Hematopoietic multipotent progenitor cell treated with erythropoietin and hydrocortisone succinate and interleukin-3 and kit ligand, for 8 days (in vitro differentiated cells): ENCODE data around the gene ABHD12.
"Not testable (repeated sequence)": the region's sequence is repeated elsewhere in the genome, so short reads cannot be mapped to it uniquely, and the experiment has no call there.

ENCODE experiments used
- DNase-seq: peaks from one replicate; pipeline ENCODE4 v3.0.0-alpha.2; 2015

Gene ABHD12

DNA sequence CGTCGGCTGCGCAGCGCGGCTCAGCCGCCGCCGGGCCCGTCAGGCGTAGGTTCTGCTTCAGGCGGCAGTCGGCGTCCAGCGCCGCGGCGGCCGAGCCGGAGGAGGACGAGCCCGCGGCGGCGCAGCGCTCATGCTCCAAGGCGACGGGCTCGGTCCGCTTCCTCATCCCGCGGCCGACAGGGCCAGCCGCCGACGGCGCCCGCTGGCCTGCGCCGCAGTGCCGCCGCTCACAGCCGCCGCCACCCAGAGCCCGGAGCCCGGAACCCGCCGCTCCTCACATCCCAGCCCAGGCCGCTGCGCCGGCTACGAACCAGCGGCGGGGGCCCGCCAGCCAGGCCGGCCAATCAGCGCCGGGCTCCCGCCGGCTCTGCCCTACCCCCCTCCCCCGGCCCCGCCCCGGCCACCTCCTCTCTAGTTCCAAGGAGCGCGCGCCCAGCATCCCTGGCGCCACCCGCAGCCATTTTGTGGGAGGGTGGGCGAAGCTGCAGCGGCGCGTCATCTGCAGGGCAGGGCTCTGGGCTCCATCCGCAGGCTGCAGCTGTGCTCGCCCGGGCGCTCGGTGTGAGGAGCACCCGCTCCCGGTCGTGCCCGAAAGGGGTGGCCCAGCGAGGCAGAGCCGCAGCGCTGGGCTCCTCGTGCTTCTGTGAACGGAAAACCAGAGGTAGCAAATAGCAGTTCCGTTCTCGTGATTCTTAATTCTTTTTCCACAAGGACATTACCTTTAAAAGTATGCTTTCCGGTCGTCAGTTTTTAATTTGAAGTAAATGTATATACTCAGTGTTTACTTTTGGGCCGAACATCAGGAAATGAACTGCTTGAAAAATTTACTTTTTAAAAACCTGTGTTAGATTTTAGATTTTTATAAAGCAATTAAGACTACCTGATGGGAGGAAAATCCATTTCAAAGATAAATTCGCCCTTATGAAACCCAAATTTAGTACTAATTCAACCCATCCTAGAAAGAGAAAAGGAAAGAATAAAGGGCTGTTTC lies at the start of gene ABHD12:
ABHD12 (minus strand) TSS at position 298 of the 991 bp plus-strand sequence; CDS start at position 166, 132 bp downstream.
- peak; percentile 95 for DNase-seq

DNA sequence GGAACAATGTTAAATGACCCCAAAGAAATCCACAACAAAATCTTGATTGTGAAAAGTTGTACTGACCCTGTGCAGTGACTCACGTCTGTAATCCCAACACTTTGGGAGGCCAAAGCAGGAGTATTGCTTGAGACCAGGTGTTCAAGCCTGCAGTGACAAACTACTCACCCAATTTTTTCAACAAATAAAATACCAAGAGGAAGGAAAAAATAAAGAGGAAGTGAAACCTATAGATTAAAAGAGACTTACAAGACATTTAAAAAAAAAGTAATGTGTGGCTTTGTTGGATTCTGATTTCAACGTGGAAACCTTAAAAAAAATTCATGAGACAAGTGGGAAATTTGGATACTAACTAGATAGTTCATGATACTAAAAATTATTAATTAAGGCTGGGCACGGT lies 48.7 kb upstream of the ABHD12 start:
- DNase-seq = no peak

DNA sequence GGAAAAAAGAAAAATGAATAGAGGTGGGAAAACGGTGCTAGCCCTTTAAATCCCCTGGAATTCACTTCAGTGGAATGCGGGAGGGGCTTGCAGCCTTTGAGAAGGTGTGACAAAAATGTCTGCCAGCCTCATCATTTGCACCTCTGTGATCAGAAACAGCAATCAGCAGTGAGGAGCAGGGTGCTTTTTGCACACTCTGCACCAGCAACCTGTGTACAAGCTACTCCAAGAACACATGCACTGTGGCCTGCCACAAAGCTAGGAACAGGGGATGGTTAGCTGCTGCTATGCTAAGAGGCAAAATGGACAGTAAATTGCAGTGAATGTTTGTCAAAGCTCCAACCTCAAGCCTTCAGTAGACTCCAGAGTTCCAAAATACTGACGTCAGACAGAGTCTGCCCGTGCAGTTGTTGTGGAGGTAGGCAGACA lies 46.5 kb upstream of the ABHD12 start:
- no peak for DNase-seq

DNA sequence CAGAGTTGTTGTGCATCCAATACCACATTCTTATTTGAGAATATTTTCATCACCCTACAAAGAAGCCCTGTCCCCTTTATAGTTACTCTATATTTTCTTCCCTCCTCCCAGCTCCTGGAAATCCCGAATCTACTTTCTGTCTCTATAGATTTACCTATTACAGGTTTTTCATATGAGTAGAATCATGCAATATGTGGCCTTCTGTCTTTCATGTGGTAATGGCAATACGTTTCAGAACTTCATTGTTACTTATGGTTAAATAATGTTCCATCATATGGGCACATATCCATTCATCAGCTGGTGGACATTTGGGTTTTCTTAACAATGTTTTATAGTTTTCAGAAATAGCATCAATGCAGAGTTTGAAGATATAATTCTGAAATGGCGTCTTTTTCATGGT lies 33.9 kb upstream of the ABHD12 start:
- no peak for DNase-seq

DNA sequence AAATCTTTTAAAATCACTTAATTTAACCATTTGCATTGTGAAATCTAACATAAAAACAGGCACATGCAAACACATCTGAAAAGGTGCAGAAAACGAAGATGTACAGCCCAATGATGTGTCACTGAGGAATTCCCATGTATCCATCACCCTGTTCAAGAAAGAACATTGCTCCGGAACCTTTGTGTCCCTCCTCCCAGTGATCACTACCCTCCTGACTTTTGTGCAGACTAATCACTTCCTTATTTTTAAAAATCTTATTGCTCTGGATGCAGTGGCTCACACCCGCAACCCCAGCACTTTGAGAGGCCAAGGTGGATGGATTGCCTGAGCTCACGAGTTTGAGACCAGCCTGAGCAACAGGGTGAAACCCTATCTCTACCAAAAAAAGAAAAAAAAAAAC lies 31.4 kb upstream of the ABHD12 start:
- DNase-seq = no peak

DNA sequence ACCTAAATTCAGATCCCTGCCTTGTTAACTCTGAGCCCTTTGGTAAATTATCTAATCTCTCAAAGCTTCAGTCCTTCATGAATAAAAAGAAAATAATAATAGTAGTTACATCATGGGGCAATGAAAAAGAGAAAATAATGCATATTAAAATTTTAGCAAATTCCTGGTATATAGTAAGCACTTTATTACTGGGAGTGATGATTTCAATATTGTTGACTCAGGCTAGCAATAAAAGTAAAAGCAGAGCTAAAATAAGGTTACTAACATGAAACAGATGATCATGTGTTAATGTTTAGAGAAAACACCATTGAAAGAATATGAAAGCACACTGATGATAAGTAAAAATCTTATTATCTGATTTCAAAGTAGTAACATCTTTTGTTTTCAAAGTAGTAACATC lies 30.5 kb upstream of the ABHD12 start:
- DNase-seq = no peak

GRCh38 chr20:25418776-25419175 lies 28.1 kb upstream of the ABHD12 start:
- DNase-seq = no peak

GRCh38 chr20:25408890-25409289 lies 18.3 kb upstream of the ABHD12 start:
- no peak for DNase-seq

DNA sequence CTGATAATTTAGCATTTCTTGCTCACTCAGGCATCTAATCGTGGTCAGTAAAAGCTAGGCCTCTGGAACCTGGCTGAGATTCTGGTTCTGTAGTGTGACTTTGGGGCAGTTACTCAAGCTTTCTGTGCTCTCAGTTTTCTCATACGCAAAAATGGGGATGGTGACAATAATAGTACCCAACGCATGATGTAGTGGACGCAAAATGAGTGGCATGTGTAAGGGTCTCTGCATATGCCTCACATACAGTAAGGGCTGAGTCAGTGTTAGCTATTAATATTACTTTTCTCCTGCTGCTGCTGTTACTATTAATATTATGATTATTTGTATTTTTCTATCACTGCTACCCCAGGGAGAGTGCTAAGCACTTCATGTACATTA lies 17.5 kb upstream of the ABHD12 start:
- DNase-seq = peak; percentile 15

- peak; percentile 91 for DNase-seq
Observed at GRCh38 chr20:25407311-25408169, 16.9 kb upstream of the ABHD12 start, which contains the start of gene GINS1. Gene GINS1, plus strand, starts transcription at chr20:25407673. Its CDS starts 148 bp downstream, at chr20:25407821.

DNA sequence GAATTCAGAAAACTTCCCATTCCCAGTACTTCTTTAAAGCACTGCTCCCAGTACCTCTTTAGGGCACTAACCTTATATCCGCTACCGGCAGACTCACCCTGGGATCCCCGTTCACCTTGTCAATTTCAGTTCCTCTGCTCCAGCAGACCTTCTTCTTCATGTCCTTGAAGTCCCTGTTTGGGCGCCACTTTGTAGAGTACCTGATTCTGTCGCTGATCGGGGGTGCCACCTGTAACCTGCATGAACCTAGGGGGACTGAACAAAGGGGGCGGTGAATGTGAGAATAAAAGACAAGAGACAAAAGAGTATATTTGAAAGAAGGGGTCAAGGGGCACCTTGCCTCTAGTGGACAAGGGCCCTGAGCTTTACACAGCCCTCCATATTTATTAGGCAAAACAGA lies 11.9 kb upstream of the ABHD12 start:
- DNase-seq = no peak

DNA sequence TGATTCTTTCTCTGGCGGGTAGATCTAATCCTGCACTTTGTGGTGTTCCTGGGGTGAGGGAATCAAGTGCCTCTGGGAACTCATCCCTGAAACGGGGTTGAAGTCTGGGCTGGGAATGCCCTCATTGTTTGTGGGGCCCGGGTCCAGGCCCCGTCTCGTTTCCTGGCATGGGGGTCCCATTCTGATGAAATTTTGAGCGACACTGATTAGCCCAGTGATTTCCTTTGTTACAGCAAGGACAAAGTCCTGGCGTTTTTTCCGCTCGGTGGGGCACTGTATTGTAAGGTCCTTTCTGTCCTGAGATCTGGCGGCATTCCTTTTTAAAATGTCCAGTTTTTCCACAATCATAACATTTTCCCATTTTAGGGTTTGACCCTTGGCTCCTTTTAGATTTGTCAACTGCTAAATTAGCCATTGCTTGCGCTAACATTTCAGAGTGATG lies 9.7 kb upstream of the ABHD12 start:
- DNase-seq = not testable (repeated sequence)

GRCh38 chr20:25399037-25399430 lies 8.4 kb upstream of the ABHD12 start:
- peak; percentile 73 for DNase-seq

- no peak for DNase-seq
Observed at GRCh38 chr20:25398376-25399036, 7.9 kb upstream of the ABHD12 start.

GRCh38 chr20:25397821-25398220 lies 7.2 kb upstream of the ABHD12 start:
- no peak for DNase-seq

DNA sequence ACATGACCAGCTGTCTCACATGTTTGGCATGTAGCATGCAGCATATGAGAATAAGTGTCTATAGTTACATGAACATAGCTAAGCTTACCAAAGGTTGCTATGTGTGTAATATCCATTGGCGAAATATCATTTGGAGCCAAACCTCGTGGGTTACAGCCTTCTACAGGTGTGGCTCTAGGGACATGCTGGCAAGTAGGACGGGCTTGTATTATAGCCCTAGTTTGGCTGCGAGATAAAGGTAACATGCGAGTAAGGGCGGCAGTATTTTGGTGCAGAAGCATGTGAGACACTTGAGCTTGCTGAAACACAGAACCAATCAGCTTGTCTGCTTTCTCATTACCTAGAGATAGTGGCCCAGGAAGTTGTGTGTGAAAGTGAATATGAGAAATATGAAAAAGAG lies 6.5 kb upstream of the ABHD12 start:
- no peak for DNase-seq

- no peak for DNase-seq
Observed at GRCh38 chr20:25394996-25395395, 4.4 kb upstream of the ABHD12 start.

DNA sequence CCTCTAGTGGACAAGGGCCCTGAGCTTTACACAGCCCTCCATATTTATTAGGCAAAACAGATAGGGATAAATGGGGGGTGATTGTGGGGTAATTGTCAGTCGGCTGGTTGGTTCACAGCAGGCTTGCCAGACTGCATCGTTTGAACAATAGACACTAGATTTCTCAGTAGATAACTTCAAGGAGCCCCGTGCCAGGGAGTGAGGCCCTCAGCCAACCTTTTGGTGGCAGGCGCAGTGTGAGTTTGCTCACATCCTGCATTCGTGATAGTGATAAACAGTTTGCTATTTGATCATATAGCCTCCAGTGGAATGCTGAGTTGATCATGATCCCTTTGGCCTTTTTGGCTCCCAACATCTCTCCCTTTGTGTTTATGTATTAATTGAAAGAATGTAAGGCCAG lies 3.6 kb upstream of the ABHD12 start:
- no peak for DNase-seq

DNA sequence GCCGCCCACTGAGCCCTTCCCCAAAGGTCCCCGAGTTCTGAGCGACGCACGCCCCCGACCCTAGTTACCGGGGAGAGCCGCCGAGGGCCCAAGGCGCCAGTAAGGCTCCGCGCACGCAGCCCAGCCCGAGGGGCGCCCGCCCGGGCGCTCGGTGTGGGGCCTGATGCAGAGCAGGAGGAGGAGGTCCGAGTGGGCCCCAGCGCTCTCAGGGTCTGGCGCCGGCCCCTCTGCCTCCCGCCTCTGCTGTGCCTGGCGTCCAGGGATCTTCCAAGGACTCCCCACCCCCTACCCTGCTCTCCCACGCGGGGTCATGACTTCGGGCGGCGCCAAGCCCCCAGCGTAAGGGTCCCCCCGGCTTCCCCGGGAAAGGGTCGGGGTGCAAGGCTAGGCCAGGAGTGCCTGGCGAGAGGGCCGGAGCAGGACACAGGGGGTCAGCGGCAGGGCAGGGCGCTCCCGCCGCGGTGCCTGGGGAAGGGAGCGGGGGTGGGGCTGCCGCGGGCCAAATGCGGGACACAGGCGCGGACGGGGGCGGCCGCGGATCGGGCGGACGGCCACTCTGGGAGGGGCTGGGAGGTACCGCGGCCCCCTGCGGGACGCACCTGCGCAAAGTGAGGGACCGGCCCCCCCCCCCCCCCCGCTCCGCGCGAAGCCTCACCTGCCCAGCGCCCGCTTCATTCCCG lies 637 bp downstream of the ABHD12 start:
- no peak for DNase-seq

DNA sequence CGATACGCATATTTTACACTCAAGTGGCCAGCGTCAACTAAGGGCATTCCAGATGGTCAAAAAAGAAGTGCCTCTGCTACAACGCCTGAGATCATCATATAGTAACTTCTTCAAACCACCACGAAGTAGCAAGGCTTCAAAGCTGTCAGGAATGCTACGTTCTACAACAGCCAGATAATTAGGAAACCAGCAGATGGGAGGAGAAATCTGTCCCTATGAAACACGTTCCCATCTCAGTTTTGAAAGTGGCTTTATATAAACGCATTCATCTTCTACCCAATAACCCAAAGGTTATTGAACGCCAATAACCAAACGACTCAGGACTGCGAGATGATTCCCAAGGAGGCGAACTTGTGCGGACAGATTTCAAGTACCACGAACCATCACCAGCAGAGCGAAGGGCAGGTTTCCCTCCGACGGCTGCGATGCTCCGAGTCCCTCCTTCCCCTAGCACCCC lies 1.2 kb downstream of the ABHD12 start:
- DNase-seq = no peak

DNA sequence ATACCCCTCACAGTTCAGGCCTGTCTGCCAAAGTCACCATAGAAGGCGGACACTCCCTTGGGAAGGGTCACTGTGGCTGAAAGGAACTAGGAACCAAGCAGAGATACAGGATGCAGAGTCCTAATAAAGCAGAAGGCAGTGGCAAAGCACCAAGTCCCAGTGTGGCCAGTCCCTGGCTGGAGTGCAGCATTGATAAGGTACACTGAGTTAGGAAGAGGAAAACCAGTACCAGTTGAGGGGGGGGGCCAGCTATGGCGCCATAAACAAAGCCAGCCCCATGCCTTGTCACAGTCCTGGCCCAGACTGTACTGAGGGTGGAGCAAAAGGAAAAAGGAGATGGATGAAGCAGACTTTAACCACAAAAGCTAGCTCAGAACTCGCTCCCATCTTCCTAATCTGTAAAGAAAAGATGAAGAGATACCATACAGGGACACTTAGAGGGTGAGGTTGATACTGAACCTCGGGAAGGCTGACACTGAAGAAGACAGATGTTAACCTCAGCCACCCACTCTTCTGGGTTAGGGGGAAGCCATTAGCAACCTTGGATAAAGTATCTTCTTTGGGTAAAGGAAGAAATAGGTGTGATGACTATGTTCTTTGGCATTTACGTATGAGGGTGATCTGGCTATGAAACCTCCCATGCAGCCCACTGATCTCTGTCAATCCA lies 7.8 kb downstream of the ABHD12 start:
- DNase-seq = no peak
